Naive B cell (primary cell): Measurements from ENCODE around the gene DUSP3. TPM values are rescaled to one million over a fixed set of nuclear protein-coding genes. Genes with fewer than 3 reads are reported as not detected.
A peak's percentile ranks its signal among the peaks of the same experiment; 100 is the strongest.

Experiments
- ATAC-seq, 2 donors: fragments of 150-1000 bp; cut with Tn5 transposase; 2 replicates each; pipeline ENCODE4 v1.10.0; 2021; ENCODE audit warnings: low read depth in 2 of 2, mild to moderate bottlenecking in 2 of 2, moderate library complexity in 2 of 2
- DNase-seq: peaks from one replicate; pipeline ENCODE4 v3.0.0; 2022
- H3K27ac Mint-ChIP-seq, 6 donors: one replicate each; pipeline ENCODE4 v1.8.0; 2020 to 2022; ENCODE audit warnings: mild to moderate bottlenecking in 6 of 6, mixed read lengths in 6 of 6, moderate library complexity in 5 of 6, inconsistent platforms in 2 of 6
- H3K27me3 Mint-ChIP-seq, 3 donors: one replicate each; pipeline ENCODE4 v1.8.0; 2021 to 2022; ENCODE audit warnings: mixed read lengths in 3 of 3, mild to moderate bottlenecking in 1 of 3
- H3K36me3 Mint-ChIP-seq, 2 donors: one replicate each; pipeline ENCODE4 v1.8.0; 2020 to 2022; ENCODE audit warnings: mixed read lengths in 2 of 2, inconsistent platforms in 1 of 2, mild to moderate bottlenecking in 1 of 2
- H3K4me1 Mint-ChIP-seq, 3 donors: one replicate each; pipeline ENCODE4 v1.8.0; 2020 to 2022; ENCODE audit warnings: mixed read lengths in 3 of 3, inconsistent platforms in 1 of 3, mild to moderate bottlenecking in 1 of 3, moderate library complexity in 1 of 3
- H3K4me3 Mint-ChIP-seq, 8 donors: one replicate each; pipeline ENCODE4 v1.8.0; 2020 to 2022; ENCODE audit warnings: mild to moderate bottlenecking in 8 of 8, mixed read lengths in 8 of 8, moderate library complexity in 8 of 8, inconsistent platforms in 2 of 8
- H3K9me3 Mint-ChIP-seq, 7 donors: one replicate each; pipeline ENCODE4 v1.8.0; 2020 to 2022; ENCODE audit warnings: mixed read lengths in 7 of 7, mild to moderate bottlenecking in 5 of 7, inconsistent platforms in 2 of 7, moderate library complexity in 1 of 7
- polyA plus RNA-seq, 6 donors: library from polyadenylated mRNA; unstranded; fragments of 300-500 nt; fragmentation: Illumina TruSeq; gene quantifications; one replicate each; pipeline ENCODE4 v1.2.3, GENCODE V29; 2021; ENCODE audit warnings: low read depth in 6 of 6

DUSP3 gene
- polyA plus RNA-seq, 6 donors from 2014 or later, result 1.7 to 10.5 (median 6.6) TPM

GRCh38 chr17:43757171-43757660 lies 21.6 kb downstream of the DUSP3 start:
- Mint-ChIP-seq H3K4me1 (no peaks in the 10 kb centered on the region), H3K36me3 (no peaks in the 10 kb centered on the region), H3K4me3 (no peak overlapping the region), H3K27me3 (peaks cover 43 to 53% (median 47%) of the 10 kb centered on the region in 3 donors), H3K27ac (no peak overlapping the region), H3K9me3 (no peaks in the 10 kb centered on the region)
- DNase-seq (no peak), ATAC-seq (no peak)

- peak overlapping the region in 1 of 6 donors; percentile 73 for H3K27ac Mint-ChIP-seq
- H3K36me3 Mint-ChIP-seq, result no peaks in the 10 kb centered on the region
Measured at GRCh38 chr17:43756201-43756600, 22.6 kb downstream of the DUSP3 start.

DNA sequence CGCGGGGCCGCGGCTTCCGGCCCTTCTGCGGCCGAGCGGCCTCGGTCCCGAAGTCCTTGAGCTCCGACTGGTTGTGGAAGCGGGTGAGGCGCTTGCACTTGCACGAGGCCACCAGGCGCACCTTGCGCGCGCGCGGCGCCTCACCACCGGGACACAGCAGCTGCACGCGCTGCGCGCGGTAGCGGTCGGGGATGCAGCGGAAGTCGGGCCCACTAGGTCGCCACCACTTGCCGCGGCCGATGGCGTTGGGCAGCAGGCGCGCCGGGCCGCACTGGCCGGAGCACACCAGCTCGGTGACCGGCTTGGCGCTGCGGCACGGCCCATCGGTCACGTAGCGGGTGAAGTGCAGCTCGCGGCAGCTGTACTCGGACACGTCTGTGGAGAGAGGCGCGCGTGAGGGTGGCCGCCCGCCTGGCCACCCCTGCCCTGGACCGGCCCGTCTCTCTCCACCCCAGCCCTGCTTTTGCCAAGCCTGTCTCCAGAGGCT lies 23.3 kb downstream of the DUSP3 start:
- H3K9me3 Mint-ChIP-seq, result no peaks in the 10 kb centered on the region
- H3K27ac Mint-ChIP-seq, result no peak overlapping the region
- H3K36me3 Mint-ChIP-seq, result no peaks in the 10 kb centered on the region
- no peak overlapping the region for H3K4me3 Mint-ChIP-seq
- H3K27me3 Mint-ChIP-seq, result peaks cover 46 to 67% (median 62%) of the 10 kb centered on the region in 3 donors
- DNase-seq (no peak), ATAC-seq (no peak)
- H3K4me1 Mint-ChIP-seq, result peaks cover 0 to 1% (median 0%) of the 10 kb centered on the region in 3 donors

More at GRCh38 chr17:43756201-43756600, 22.6 kb downstream of the DUSP3 start:
- peak overlapping the region in 2 of 8 donors; percentile 12 to 61 for H3K4me3 Mint-ChIP-seq
- H3K9me3 Mint-ChIP-seq, result no peaks in the 10 kb centered on the region
- DNase-seq, result no peak
- no peaks in the 10 kb centered on the region for H3K4me1 Mint-ChIP-seq
- no peak for ATAC-seq
- peaks cover 45 to 63% (median 54%) of the 10 kb centered on the region in 3 donors for H3K27me3 Mint-ChIP-seq

DNA sequence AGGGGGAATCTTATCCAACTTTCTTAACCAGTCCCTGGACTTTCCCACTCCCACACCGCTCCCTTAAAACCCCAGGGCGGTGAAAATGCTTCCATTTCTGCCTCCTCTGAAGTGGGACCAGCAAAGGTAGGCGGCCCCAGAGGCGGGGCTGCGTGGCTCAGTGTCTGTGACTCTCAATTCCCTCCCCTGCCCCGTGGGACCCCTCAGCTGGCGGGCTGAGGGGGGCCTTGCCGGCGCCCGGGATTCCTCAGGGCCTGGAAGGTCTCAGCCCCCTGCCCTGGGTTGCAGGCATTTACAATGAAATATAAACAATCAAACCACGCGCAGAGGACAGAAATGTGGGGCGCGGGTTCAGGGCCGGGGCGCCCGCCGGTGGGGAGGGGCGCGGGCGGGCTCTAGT lies 23.8 kb downstream of the DUSP3 start:
- no peaks in the 10 kb centered on the region for H3K9me3 Mint-ChIP-seq
- no peak for ATAC-seq
- H3K36me3 Mint-ChIP-seq, result no peaks in the 10 kb centered on the region
- H3K4me3 Mint-ChIP-seq, result no peak overlapping the region
- DNase-seq, result no peak
- peaks cover 42 to 72% (median 67%) of the 10 kb centered on the region in 3 donors for H3K27me3 Mint-ChIP-seq
- H3K4me1 Mint-ChIP-seq, result peaks cover 2 to 6% (median 2%) of the 10 kb centered on the region in 3 donors
- no peak overlapping the region for H3K27ac Mint-ChIP-seq

GRCh38 chr17:43753493-43754129 lies 25.2 kb downstream of the DUSP3 start:
- ATAC-seq, result no peak
- Mint-ChIP-seq H3K4me3 (no peak overlapping the region), H3K36me3 (no peaks in the 10 kb centered on the region), H3K4me1 (peaks cover 6 to 11% (median 10%) of the 10 kb centered on the region in 3 donors), H3K9me3 (no peaks in the 10 kb centered on the region), H3K27me3 (peaks cover 38 to 77% (median 72%) of the 10 kb centered on the region in 3 donors), H3K27ac (no peak overlapping the region)
- DNase-seq, result no peak

GRCh38 chr17:43750153-43750552 lies 28.6 kb downstream of the DUSP3 start:
- no peaks in the 10 kb centered on the region for H3K9me3 Mint-ChIP-seq
- DNase-seq (no peak), ATAC-seq (no peak)
- no peaks in the 10 kb centered on the region for H3K36me3 Mint-ChIP-seq
- peaks cover 6 to 11% (median 10%) of the 10 kb centered on the region in 3 donors for H3K4me1 Mint-ChIP-seq
- H3K4me3 Mint-ChIP-seq, result no peak overlapping the region
- H3K27ac Mint-ChIP-seq, result no peak overlapping the region
- peaks cover 15 to 69% (median 63%) of the 10 kb centered on the region in 3 donors for H3K27me3 Mint-ChIP-seq

- H3K36me3 Mint-ChIP-seq, result no peaks in the 10 kb centered on the region
- ATAC-seq (no peak), DNase-seq (no peak)
- H3K27me3 Mint-ChIP-seq, result peaks cover 12 to 69% (median 52%) of the 10 kb centered on the region in 3 donors
- peaks cover 6 to 11% (median 10%) of the 10 kb centered on the region in 3 donors for H3K4me1 Mint-ChIP-seq
- H3K27ac Mint-ChIP-seq, result no peak overlapping the region
- H3K4me3 Mint-ChIP-seq, result peak overlapping the region in 1 of 8 donors; percentile 43
- no peaks in the 10 kb centered on the region for H3K9me3 Mint-ChIP-seq
Measured at GRCh38 chr17:43745541-43745940, 33.2 kb downstream of the DUSP3 start.

GRCh38 chr17:43741636-43742035 lies 37.1 kb downstream of the DUSP3 start:
- H3K9me3 Mint-ChIP-seq, result no peaks in the 10 kb centered on the region
- H3K36me3 Mint-ChIP-seq, result no peaks in the 10 kb centered on the region
- peak overlapping the region in 1 of 6 donors; percentile 51 for H3K27ac Mint-ChIP-seq
- DNase-seq (no peak), ATAC-seq (no peak)
- H3K27me3 Mint-ChIP-seq, result peaks cover 30 to 76% (median 68%) of the 10 kb centered on the region in 3 donors
- H3K4me1 Mint-ChIP-seq, result no peaks in the 10 kb centered on the region
- H3K4me3 Mint-ChIP-seq, result no peak overlapping the region

- DNase-seq (no peak), ATAC-seq (no peak)
- Mint-ChIP-seq H3K27me3 (peaks cover 35 to 67% (median 57%) of the 10 kb centered on the region in 3 donors), H3K27ac (no peak overlapping the region), H3K4me1 (no peaks in the 10 kb centered on the region), H3K4me3 (no peak overlapping the region), H3K36me3 (no peaks in the 10 kb centered on the region), H3K9me3 (no peaks in the 10 kb centered on the region)
Measured at GRCh38 chr17:43740541-43740940, 38.2 kb downstream of the DUSP3 start.

GRCh38 chr17:43737722-43738121 lies 41.1 kb downstream of the DUSP3 start:
- Mint-ChIP-seq H3K36me3 (no peaks in the 10 kb centered on the region), H3K27ac (no peak overlapping the region), H3K27me3 (peaks cover 27 to 39% (median 34%) of the 10 kb centered on the region in 3 donors), H3K4me3 (no peak overlapping the region), H3K9me3 (peaks cover under 1 to 10% (median 6%) of the 10 kb centered on the region in 7 donors), H3K4me1 (no peaks in the 10 kb centered on the region)
- DNase-seq (no peak), ATAC-seq (no peak)

DNA sequence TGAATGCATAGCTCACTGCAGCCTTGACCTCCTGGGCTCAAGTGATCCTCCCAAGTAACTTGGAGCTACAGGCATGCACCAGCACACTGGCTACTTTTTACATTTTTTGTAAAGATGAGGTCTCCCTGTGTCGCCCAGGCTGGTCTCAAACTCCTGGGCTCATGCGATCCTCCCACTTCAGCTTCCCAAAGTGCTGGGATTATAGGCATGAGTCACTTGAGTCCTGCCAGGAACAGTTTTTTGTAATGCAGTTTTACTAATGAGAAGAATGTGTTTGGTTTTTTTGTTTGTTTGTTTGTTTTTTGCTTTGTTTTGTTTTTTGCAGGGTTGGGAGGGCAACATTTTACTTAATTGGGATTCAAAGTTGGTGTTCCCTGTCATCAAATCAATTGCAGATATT lies 42.4 kb downstream of the DUSP3 start:
- Mint-ChIP-seq H3K4me3 (no peak overlapping the region), H3K9me3 (peaks cover 2 to 15% (median 9%) of the 10 kb centered on the region in 7 donors), H3K4me1 (no peaks in the 10 kb centered on the region), H3K27ac (peak overlapping the region in 1 of 6 donors; percentile 45), H3K27me3 (peaks cover 27 to 39% (median 36%) of the 10 kb centered on the region in 3 donors), H3K36me3 (no peaks in the 10 kb centered on the region)
- ATAC-seq, result no peak
- no peak for DNase-seq

DNA sequence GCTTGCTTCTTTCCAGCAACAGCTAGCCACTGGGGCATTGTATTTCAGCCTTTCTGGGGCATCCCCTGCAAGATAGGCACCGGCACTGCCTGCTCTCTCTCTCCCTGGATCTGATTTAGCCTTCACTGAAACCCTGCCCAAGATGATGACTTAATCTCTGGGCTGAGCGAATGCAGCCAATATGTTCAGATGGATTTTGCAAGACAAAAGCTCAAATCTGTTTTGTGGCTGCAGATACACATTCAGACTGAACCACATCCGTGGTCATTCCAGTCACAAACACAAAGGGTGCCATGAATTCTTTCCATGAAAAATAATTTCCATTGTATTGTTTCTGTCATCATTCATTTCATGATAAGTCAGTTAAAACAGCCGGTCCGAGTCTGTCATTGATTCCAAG lies 44.4 kb downstream of the DUSP3 start:
- H3K27ac Mint-ChIP-seq, result no peak overlapping the region
- DNase-seq, result no peak
- no peak overlapping the region for H3K4me3 Mint-ChIP-seq
- no peaks in the 10 kb centered on the region for H3K4me1 Mint-ChIP-seq
- H3K9me3 Mint-ChIP-seq, result peaks cover 2 to 15% (median 9%) of the 10 kb centered on the region in 7 donors
- H3K27me3 Mint-ChIP-seq, result peaks cover 25 to 38% (median 31%) of the 10 kb centered on the region in 3 donors
- H3K36me3 Mint-ChIP-seq, result no peaks in the 10 kb centered on the region
- ATAC-seq, result no peak

GRCh38 chr17:43733956-43734355 lies 44.8 kb downstream of the DUSP3 start:
- H3K4me3 Mint-ChIP-seq, result no peak overlapping the region
- ATAC-seq (no peak), DNase-seq (no peak)
- no peak overlapping the region for H3K27ac Mint-ChIP-seq
- H3K4me1 Mint-ChIP-seq, result no peaks in the 10 kb centered on the region
- peaks cover 2 to 15% (median 9%) of the 10 kb centered on the region in 7 donors for H3K9me3 Mint-ChIP-seq
- peaks cover 21 to 33% (median 27%) of the 10 kb centered on the region in 3 donors for H3K27me3 Mint-ChIP-seq
- no peaks in the 10 kb centered on the region for H3K36me3 Mint-ChIP-seq

GRCh38 chr17:43732958-43733357 lies 45.8 kb downstream of the DUSP3 start:
- Mint-ChIP-seq H3K9me3 (peaks cover 2 to 15% (median 9%) of the 10 kb centered on the region in 7 donors), H3K36me3 (no peaks in the 10 kb centered on the region), H3K4me1 (no peaks in the 10 kb centered on the region), H3K27me3 (peaks cover 14 to 25% (median 17%) of the 10 kb centered on the region in 3 donors), H3K4me3 (no peak overlapping the region), H3K27ac (no peak overlapping the region)
- ATAC-seq (no peak), DNase-seq (no peak)
